Hepatocyte (in vitro differentiated cells): ENCODE results near the gene TMSB4X. TPM values are rescaled to one million over a fixed set of nuclear protein-coding genes. Genes with fewer than 3 reads are reported as not detected.

Experiments
- DNase-seq: peaks from one replicate; pipeline ENCODE4 v3.0.0-alpha.2; 2016; ENCODE audit warnings: low spot score
- H2AFZ ChIP-seq: fragments of 200-600 bp; sonication (generic); 2 replicates; pipeline ENCODE4 v1.6.0; 2016; ENCODE audit warnings: antibody characterized with exemption, mild to moderate bottlenecking
- H3K27ac ChIP-seq: fragments of 200-600 bp; sonication (generic); 2 replicates; pipeline ENCODE4 v1.5.1; 2016; ENCODE audit warnings: mild to moderate bottlenecking
- H3K27me3 ChIP-seq: fragments of 200-600 bp; sonication (generic); 2 replicates; pipeline ENCODE4 v1.6.1; 2016
- H3K36me3 ChIP-seq: fragments of 200-600 bp; sonication (generic); replicated peaks from 2 replicates; pipeline ENCODE4 v1.5.1; 2016; ENCODE audit warnings: low read depth; ENCODE audit not compliant: insufficient read depth
- H3K4me1 ChIP-seq: fragments of 200-600 bp; sonication (generic); 2 replicates; pipeline ENCODE4 v1.5.1; 2016; ENCODE audit warnings: mild to moderate bottlenecking, moderate library complexity; ENCODE audit not compliant: insufficient read depth
- H3K4me2 ChIP-seq: fragments of 200-600 bp; sonication (generic); 2 replicates; pipeline ENCODE4 v1.6.0; 2016
- H3K4me3 ChIP-seq: fragments of 200-600 bp; sonication (generic); 2 replicates; pipeline ENCODE4 v1.5.1; 2016; ENCODE audit warnings: mild to moderate bottlenecking
- H3K79me2 ChIP-seq: fragments of 200-600 bp; sonication (generic); 2 replicates; pipeline ENCODE4 v1.6.0; 2017; ENCODE audit warnings: mild to moderate bottlenecking
- H3K9me2 ChIP-seq: fragments of 200-600 bp; sonication (generic); replicated peaks from 2 replicates; pipeline ENCODE4 v1.6.0; 2017; ENCODE audit warnings: mild to moderate bottlenecking; ENCODE audit not compliant: insufficient read depth
- H3K9me3 ChIP-seq: fragments of 200-600 bp; sonication (generic); 2 replicates; pipeline ENCODE4 v1.5.1; 2016; ENCODE audit warnings: low read depth, mild to moderate bottlenecking
- H4K20me1 ChIP-seq: fragments of 200-600 bp; sonication (generic); 2 replicates; pipeline ENCODE4 v1.6.0; 2016; ENCODE audit warnings: mild to moderate bottlenecking; ENCODE audit not compliant: insufficient read depth, poor library complexity, severe bottlenecking
- CTCF ChIP-seq: fragments of 200-600 bp; sonication (generic); IDR thresholded peaks from 2 replicates; pipeline ENCODE4 v1.5.1; 2016; ENCODE audit warnings: antibody characterized with exemption, mild to moderate bottlenecking; ENCODE audit not compliant: poor library complexity
- EZH2 ChIP-seq: fragments of 200-600 bp; sonication (generic); IDR thresholded peaks from 2 replicates; pipeline ENCODE4 v1.6.1; 2016; ENCODE audit warnings: antibody characterized with exemption, mild to moderate bottlenecking, borderline replicate concordance
- EZH2phosphoT487 ChIP-seq: fragments of 200-600 bp; sonication (generic); IDR thresholded peaks from one replicate; pipeline ENCODE4 v1.6.1; 2018; ENCODE audit warnings: antibody characterized with exemption, mild to moderate bottlenecking, low read depth, moderate library complexity; ENCODE audit not compliant: unreplicated experiment, severe bottlenecking
- WGBS: methylation state at CpG from one replicate; pipeline ENCODE4 v1.1.6; 2016; ENCODE audit warnings: low lambda C conversion rate; ENCODE audit errors: missing lambda C conversion rate; 5-methylcytosine and 5-hydroxymethylcytosine counted together
- polyA plus RNA-seq: library from polyadenylated mRNA; unstranded; fragments of >200 nt; fragmentation: Nextera tagmentation; extraction: Ambion mirVana; gene quantifications from 2 replicates; pipeline ENCODE4 v1.2.1, GENCODE V29; 2016
- total RNA-seq: library from RNA; depleted of rRNA; stranded (reverse); fragments of >200 nt; gene quantifications from 2 replicates; pipeline ENCODE4 v1.2.3, GENCODE V29; 2014

The TMSB4X gene
- total and polyA plus RNA-seq, 2 experiments from 2014 or later, result 6,141 to 9,038 TPM

GRCh38 chrX:12965131-12965940 lies 9.6 kb upstream of the TMSB4X start:
- H3K9me2 ChIP-seq, result no peaks in the 10 kb centered on the region
- no peaks in the 10 kb centered on the region for H3K79me2 ChIP-seq
- H4K20me1 ChIP-seq, result no peaks in the 10 kb centered on the region
- WGBS, result 77% methylated on average over 6 of the region's 6 CpGs
- no peak overlapping the region for H3K4me3 ChIP-seq
- H3K27ac ChIP-seq, result no peak overlapping the region
- DNase-seq, result no peak
- H3K4me1 ChIP-seq, result no peaks in the 10 kb centered on the region
- H3K27me3 ChIP-seq, result no peaks in the 10 kb centered on the region
- no peak overlapping the region for H2AFZ ChIP-seq
- H3K4me2 ChIP-seq, result no peak overlapping the region
- H3K9me3 ChIP-seq, result no peaks in the 10 kb centered on the region
- H3K36me3 ChIP-seq, result no peaks in the 10 kb centered on the region
- TF ChIP-seq CTCF (no peak), EZH2phosphoT487 (no peak), EZH2 (no peak)

DNA sequence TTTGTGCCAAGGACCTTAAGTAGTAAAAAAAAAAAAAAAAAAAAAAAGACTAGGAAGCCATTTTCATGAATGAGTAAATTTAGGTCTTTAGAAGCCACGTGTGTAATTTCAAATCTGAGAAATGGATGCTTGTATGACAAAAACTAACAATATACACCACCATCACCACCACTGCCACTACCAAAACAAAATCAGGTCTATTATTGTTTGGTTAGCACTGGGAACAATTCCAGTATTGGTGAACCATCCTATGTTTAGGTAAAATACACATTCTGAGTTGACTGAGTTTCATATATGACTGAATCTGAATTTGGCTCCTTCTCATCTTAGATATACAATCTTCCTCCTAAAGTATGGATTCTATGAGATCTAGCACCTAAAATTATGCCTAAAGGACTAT lies 8.8 kb upstream of the TMSB4X start:
- no peaks in the 10 kb centered on the region for H3K36me3 ChIP-seq
- H3K79me2 ChIP-seq, result no peaks in the 10 kb centered on the region
- H3K4me2 ChIP-seq, result no peak overlapping the region
- no peak overlapping the region for H2AFZ ChIP-seq
- DNase-seq, result no peak
- H3K9me3 ChIP-seq, result no peaks in the 10 kb centered on the region
- no peak overlapping the region for H3K4me3 ChIP-seq
- no peaks in the 10 kb centered on the region for H4K20me1 ChIP-seq
- H3K9me2 ChIP-seq, result no peaks in the 10 kb centered on the region
- H3K4me1 ChIP-seq, result no peaks in the 10 kb centered on the region
- H3K27ac ChIP-seq, result no peak overlapping the region
- no peak for TF ChIP-seq EZH2
- TF ChIP-seq EZH2phosphoT487, result no peak
- no peak for TF ChIP-seq CTCF
- 100% methylated on average over 1 of the region's 1 CpG for WGBS
- no peaks in the 10 kb centered on the region for H3K27me3 ChIP-seq

DNA sequence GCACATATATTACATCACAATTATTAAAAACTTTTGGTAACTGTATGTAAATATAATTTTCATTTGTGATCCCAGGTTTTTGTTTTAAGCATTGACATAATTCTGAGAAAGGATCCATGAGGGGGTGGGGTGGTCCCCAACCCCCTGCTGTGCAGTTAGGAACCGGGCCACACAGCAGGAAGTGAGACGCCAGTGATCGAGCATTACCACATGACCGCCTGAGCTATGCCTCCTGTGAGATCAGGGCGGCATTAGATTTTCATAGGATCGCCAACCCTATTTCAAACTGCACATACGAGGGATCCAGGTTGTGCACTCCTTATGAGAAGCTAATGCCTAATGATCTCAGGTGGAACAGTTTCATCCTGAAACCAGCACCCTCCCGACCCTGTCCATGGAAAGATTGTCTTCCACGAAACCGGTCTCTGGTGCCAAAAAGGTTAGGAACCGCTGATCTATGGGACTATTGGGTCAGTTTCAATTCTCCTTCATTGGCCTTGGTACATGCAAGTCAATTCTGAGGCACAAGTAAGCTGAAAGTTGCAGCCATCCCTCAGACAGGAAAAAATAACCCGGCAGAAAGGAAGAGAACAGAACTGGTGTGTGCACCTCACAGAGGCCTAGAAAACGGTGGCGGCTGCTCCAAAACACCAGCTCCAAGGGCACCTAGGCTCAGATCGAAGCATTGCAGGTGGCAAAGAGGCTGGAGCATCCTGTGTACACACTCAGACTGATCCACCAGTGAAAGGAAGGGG lies 7.0 kb upstream of the TMSB4X start:
- no peaks in the 10 kb centered on the region for H3K4me1 ChIP-seq
- no peak for TF ChIP-seq EZH2
- TF ChIP-seq EZH2phosphoT487, result no peak
- TF ChIP-seq CTCF, result no peak
- no peak overlapping the region for H2AFZ ChIP-seq
- peaks cover 4% of the 10 kb centered on the region for H3K79me2 ChIP-seq
- no peak for DNase-seq
- WGBS, result 94% methylated on average over 15 of the region's 15 CpGs
- H3K4me3 ChIP-seq, result no peak overlapping the region
- H3K27me3 ChIP-seq, result no peaks in the 10 kb centered on the region
- no peaks in the 10 kb centered on the region for H3K36me3 ChIP-seq
- H3K4me2 ChIP-seq, result no peak overlapping the region
- H3K9me3 ChIP-seq, result no peaks in the 10 kb centered on the region
- no peaks in the 10 kb centered on the region for H3K9me2 ChIP-seq
- no peaks in the 10 kb centered on the region for H4K20me1 ChIP-seq
- H3K27ac ChIP-seq, result no peak overlapping the region
